ENCODE measurements around the gene CLDN6. TPM values are rescaled to one million over a fixed set of nuclear protein-coding genes. Genes with fewer than 3 reads are reported as not detected.
A peak's percentile ranks its signal among the peaks of the same experiment; 100 is the strongest.

Gene CLDN6
- total RNA-seq, 1 experiment from 2014 or later, result 743 TPM

DNA sequence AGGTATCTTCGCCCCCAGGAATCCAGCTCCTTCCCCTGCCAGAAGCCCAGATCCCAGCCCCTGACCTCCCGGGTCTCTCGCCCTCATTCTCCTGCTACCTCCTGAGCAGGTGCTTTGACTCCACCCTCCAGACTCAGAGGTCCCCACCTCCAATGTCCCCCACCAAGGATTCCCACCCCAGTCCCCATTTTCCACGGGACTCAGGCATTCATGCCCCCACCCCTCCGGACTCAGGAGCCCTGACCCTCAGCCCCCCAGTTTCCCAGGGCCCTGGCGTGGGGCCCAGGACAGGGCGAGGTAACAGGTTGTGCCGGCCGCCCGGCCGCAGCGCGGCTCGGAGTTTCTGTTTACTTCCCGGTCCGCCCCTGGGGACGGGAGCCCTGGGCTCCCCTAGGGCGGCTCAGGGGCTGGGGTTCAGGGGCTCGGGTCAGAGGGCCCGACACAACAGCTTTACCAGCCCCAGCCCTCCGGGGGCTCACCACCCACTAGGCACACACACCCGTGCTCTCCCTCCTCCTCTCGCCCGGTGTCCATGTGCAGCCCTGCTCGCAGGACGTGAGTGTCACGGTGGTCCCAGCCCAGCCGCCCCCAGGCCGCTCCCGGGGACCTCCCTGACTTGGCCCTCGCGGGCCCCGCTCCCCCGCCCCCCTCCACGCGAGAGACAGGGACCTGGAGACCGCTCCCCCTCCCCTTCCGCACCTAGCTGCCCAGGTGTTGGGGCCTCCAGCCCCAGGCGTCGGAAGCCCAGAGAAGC, 18.2 kb upstream of the CLDN6 start:
- Histone ChIP-seq H3K4me1 (ENCODE audit: insufficient read depth, low read length) (no peaks in the 10 kb centered on the region; the same call in 1 of the 2 replicates), H2BK12ac (ENCODE audit: insufficient read length, low read depth, low read length) (no peak overlapping the region), H3K79me2 (ENCODE audit: insufficient read depth, low read length) (no peaks in the 10 kb centered on the region), H3T11ph (ENCODE audit: low read length) (no peak overlapping the region), H2BK15ac (ENCODE audit: low read depth, low read length) (no peak overlapping the region), H3K9me3 (ENCODE audit: control insufficient read depth, low read depth, low read length) (no peaks in the 10 kb centered on the region), H2BK20ac (ENCODE audit: low read depth, low read length, poor library complexity, severe bottlenecking) (no peak overlapping the region), H4K5ac (ENCODE audit: insufficient read length, low read depth, low read length) (no peak overlapping the region), H2BK120ac (ENCODE audit: low read depth, low read length, poor library complexity, severe bottlenecking) (no peak overlapping the region), H3K4ac (ENCODE audit: low read depth, low read length) (no peak overlapping the region), H3K9ac (ENCODE audit: extremely low read depth, insufficient read length, low read length) (peak overlapping the region; percentile 10), H3K23ac (ENCODE audit: insufficient read length, low read depth, low read length) (no peak overlapping the region), H3K56ac (ENCODE audit: insufficient read length, low read depth, low read length) (no peak overlapping the region), H3K27me3 (ENCODE audit: insufficient read depth, low read length) (no peaks in the 10 kb centered on the region), H4K20me1 (ENCODE audit: control insufficient read depth, insufficient read depth, insufficient read length) (peaks cover 3% of the 10 kb centered on the region), H2AK5ac (ENCODE audit: insufficient read length, low read length) (no peak overlapping the region), H3K23me2 (ENCODE audit: insufficient read length, low read depth, low read length, poor library complexity, severe bottlenecking) (peaks cover 7% of the 10 kb centered on the region), H2BK5ac (ENCODE audit: insufficient read length, low read length) (no peak overlapping the region), H4K8ac (replicated peaks; ENCODE audit: insufficient read length, low read depth, low read length) (no peak overlapping the region), H3K27ac (ENCODE audit: insufficient read length, low read depth, low read length) (no peak overlapping the region), H3K79me1 (ENCODE audit: insufficient read depth, low read depth, low read length, poor library complexity, severe bottlenecking) (no peaks in the 10 kb centered on the region), H3K14ac (ENCODE audit: insufficient read depth, low read length) (peak overlapping the region; percentile 77; the same call in 1 of the 2 replicates), H3K18ac (ENCODE audit: insufficient read length, low read depth, low read length) (peak overlapping the region; percentile 31), H2AFZ (ENCODE audit: low read length) (no peak overlapping the region), H3K4me2 (ENCODE audit: insufficient read depth, insufficient read length, low read length) (peak overlapping the region; percentile 78), H4K91ac (ENCODE audit: insufficient read length, low read depth, low read length) (no peak overlapping the region)
- DNase-seq, result no peak
- Mint-ChIP-seq H3K36me3 (ENCODE audit: insufficient read depth in 1 of 3, low read depth in 3 of 3) (peaks cover 3 to 5% (median 3%) of the 10 kb centered on the region in 3 experiments; a peak in 4 of 7 replicates), H3K27ac (peak overlapping the region in 1 of 3 experiments; percentile 15; a peak in 1 of 7 replicates), H3K4me1 (peaks cover 28 to 32% of the 10 kb centered on the region in 2 experiments), H3K9me3 (no peaks in the 10 kb centered on the region), H3K27me3 (ENCODE audit: low read depth) (peaks cover 42% of the 10 kb centered on the region), H3K4me3 (peak overlapping the region; percentile 66 to 79)
- no CpG with 5 or more reads among the region's 40 CpGs for WGBS (ENCODE audit: extremely low coverage, insufficient read length, low lambda C conversion rate)
- no peak for TF ChIP-seq CTCF (conservative IDR thresholded peaks at IDR 0.05)

All from H9 (cell line).